ENCODE measurements around the gene LPAR1. TPM values are rescaled to one million over a fixed set of nuclear protein-coding genes. Genes with fewer than 3 reads are reported as not detected.

LPAR1 gene
- total and polyA plus RNA-seq, 10 of the 15 experiments (the other 5 are each of a cell fraction or from before 2014, with no cell fraction given) = 3.3 to 12.9 (median 8.4) TPM

DNA sequence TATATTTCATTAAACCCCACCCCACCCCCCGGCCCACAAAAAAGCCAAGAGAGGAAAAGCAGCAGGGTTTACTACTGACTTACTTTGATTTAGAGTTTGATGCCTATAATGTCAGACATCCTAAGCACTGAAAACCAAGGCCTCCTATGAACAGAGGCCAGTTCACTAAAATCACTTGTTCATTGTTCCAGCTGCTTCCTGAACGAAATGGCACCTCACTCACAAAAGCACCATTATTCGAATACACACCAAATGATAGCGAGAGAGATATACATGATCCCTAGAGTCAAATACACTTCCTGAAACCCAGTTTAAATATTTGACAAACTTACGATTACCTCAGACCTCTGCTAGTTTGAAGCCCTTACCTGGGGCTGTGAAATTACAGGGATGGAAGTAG is 66.6 kb downstream of the LPAR1 start:
- no peak for ATAC-seq
- DNase-seq (ENCODE audit: low read depth, low spot score) = no peak
- RAD21 ChIA-PET (ENCODE audit: unreplicated experiment) = no interaction called here
- Histone ChIP-seq H3K4me2 (ENCODE audit: control insufficient read depth, insufficient read depth) (no peak overlapping the region), H2AFZ (ENCODE audit: control insufficient read depth, low read depth, low read length) (no peak overlapping the region), H3K9ac (ENCODE audit: control insufficient read depth, insufficient read depth, low read length) (no peak overlapping the region), H3K9me3 (replicated peaks; ENCODE audit: control insufficient read depth, insufficient read depth, low read length) (no peaks in the 10 kb centered on the region), H3K4me3 (no peak overlapping the region), H3K27ac (ENCODE audit: control insufficient read depth, insufficient read depth) (no peak overlapping the region), H4K20me1 (ENCODE audit: control insufficient read depth, insufficient read depth) (no peaks in the 10 kb centered on the region), H3K4me1 (ENCODE audit: control insufficient read depth, insufficient read depth, low read length) (no peaks in the 10 kb centered on the region), H3K36me3 (ENCODE audit: control insufficient read depth in 2 of 2, insufficient read depth in 2 of 2, low read length in 1 of 2) (no peaks in the 10 kb centered on the region), H3K27me3 (replicated peaks in 1 of 2; ENCODE audit: control insufficient read depth in 2 of 2, insufficient read depth in 2 of 2, low read length in 1 of 2) (no peaks in the 10 kb centered on the region), H3K79me2 (ENCODE audit: control insufficient read depth, insufficient read depth, low read length) (no peaks in the 10 kb centered on the region)
- POLR2A ChIA-PET = interaction anchor here (1.0 kb wide), 1 partner anchor 59 kb away, joined by 3 read pairs; no protein-coding TSS in a partner anchor
- in situ Hi-C loops (cut with MboI) = no loop called here
- whole genome bisulfite sequencing (ENCODE audit: insufficient coverage, insufficient replicate concordance, low lambda C conversion rate, missing lambda C conversion rate) = 50% methylated on average over 5 of the region's 5 CpGs
- BruUV-seq (replicated peaks) = no TSS peak
- intact Hi-C loops (cut with micrococcal nuclease; ENCODE audit: unreplicated experiment) = no loop called here
- SMC1A ChIA-PET (ENCODE audit: uncharacterized antibody, unreplicated experiment) = interaction anchor here (0.7 to 9.3 kb wide), 10 partner anchors 8 to 64 kb away, joined by 3 to 97 read pairs (median 6); no protein-coding TSS in a partner anchor
- CTCF ChIA-PET = interaction anchor here (1.2 kb wide), 1 partner anchor 28 kb away, joined by 3 read pairs; no protein-coding TSS in a partner anchor
- no peak for TF ChIP-seq NFIC (IDR thresholded peaks at IDR 0.05; ENCODE audit: low read depth, low read length)
- no peak for TF ChIP-seq SMAD1 (IDR thresholded peaks at IDR 0.05; ENCODE audit: low read depth, partially characterized antibody)
- no peak for TF ChIP-seq RCOR1 (conservative IDR thresholded peaks at IDR 0.05; ENCODE audit: low read depth, low read length)
- TF ChIP-seq CBX5 (IDR thresholded peaks at IDR 0.05; ENCODE audit: low read depth) = no peak
- TF ChIP-seq, protein P1, sequence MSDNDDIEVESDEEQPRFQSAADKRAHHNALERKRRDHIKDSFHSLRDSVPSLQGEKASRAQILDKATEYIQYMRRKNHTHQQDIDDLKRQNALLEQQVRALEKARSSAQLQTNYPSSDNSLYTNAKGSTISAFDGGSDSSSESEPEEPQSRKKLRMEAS (IDR thresholded peaks at IDR 0.05; ENCODE audit: low read depth, low read length) = no peak
- TF ChIP-seq, protein P2, sequence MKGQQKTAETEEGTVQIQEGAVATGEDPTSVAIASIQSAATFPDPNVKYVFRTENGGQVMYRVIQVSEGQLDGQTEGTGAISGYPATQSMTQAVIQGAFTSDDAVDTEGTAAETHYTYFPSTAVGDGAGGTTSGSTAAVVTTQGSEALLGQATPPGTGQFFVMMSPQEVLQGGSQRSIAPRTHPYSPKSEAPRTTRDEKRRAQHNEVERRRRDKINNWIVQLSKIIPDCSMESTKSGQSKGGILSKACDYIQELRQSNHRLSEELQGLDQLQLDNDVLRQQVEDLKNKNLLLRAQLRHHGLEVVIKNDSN (IDR thresholded peaks at IDR 0.05; ENCODE audit: borderline replicate concordance, extremely low read length, insufficient read depth, low read depth, low read length) = no peak
- TF ChIP-seq SMARCA5 (IDR thresholded peaks at IDR 0.05) = no peak
- TF ChIP-seq SP1 (IDR thresholded peaks at IDR 0.05; ENCODE audit: low read depth, low read length) = no peak
- TF ChIP-seq, protein P3, sequence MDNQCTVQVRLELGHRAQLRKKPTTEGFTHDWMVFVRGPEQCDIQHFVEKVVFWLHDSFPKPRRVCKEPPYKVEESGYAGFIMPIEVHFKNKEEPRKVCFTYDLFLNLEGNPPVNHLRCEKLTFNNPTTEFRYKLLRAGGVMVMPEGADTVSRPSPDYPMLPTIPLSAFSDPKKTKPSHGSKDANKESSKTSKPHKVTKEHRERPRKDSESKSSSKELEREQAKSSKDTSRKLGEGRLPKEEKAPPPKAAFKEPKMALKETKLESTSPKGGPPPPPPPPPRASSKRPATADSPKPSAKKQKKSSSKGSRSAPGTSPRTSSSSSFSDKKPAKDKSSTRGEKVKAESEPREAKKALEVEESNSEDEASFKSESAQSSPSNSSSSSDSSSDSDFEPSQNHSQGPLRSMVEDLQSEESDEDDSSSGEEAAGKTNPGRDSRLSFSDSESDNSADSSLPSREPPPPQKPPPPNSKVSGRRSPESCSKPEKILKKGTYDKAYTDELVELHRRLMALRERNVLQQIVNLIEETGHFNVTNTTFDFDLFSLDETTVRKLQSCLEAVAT (IDR thresholded peaks at IDR 0.05) = no peak
- no peak for TF ChIP-seq CHD1 (IDR thresholded peaks at IDR 0.05; ENCODE audit: low read depth, low read length)
- no peak for TF ChIP-seq POLR2A (IDR thresholded peaks at IDR 0.05; ENCODE audit: low read depth, low read length)
- TF ChIP-seq TCF3 (IDR thresholded peaks at IDR 0.05; ENCODE audit: borderline replicate concordance, insufficient read depth, low read depth, low read length) = no peak
- no peak for TF ChIP-seq FOXK2 (IDR thresholded peaks at IDR 0.05)
- no peak for TF ChIP-seq RBBP5 (conservative IDR thresholded peaks at IDR 0.05)
- TF ChIP-seq SIN3A (IDR thresholded peaks at IDR 0.05; ENCODE audit: low read depth, low read length) = no peak
- no peak for TF ChIP-seq PAX5 (IDR thresholded peaks at IDR 0.05; ENCODE audit: borderline replicate concordance, low read depth, low read length)
- TF ChIP-seq, protein P4, sequence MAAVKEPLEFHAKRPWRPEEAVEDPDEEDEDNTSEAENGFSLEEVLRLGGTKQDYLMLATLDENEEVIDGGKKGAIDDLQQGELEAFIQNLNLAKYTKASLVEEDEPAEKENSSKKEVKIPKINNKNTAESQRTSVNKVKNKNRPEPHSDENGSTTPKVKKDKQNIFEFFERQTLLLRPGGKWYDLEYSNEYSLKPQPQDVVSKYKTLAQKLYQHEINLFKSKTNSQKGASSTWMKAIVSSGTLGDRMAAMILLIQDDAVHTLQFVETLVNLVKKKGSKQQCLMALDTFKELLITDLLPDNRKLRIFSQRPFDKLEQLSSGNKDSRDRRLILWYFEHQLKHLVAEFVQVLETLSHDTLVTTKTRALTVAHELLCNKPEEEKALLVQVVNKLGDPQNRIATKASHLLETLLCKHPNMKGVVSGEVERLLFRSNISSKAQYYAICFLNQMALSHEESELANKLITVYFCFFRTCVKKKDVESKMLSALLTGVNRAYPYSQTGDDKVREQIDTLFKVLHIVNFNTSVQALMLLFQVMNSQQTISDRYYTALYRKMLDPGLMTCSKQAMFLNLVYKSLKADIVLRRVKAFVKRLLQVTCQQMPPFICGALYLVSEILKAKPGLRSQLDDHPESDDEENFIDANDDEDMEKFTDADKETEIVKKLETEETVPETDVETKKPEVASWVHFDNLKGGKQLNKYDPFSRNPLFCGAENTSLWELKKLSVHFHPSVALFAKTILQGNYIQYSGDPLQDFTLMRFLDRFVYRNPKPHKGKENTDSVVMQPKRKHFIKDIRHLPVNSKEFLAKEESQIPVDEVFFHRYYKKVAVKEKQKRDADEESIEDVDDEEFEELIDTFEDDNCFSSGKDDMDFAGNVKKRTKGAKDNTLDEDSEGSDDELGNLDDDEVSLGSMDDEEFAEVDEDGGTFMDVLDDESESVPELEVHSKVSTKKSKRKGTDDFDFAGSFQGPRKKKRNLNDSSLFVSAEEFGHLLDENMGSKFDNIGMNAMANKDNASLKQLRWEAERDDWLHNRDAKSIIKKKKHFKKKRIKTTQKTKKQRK (IDR thresholded peaks at IDR 0.05; ENCODE audit: low read depth, low read length) = no peak
- no peak for TF ChIP-seq HDAC2 (IDR thresholded peaks at IDR 0.05)
- TF ChIP-seq KLF5 (IDR thresholded peaks at IDR 0.05; ENCODE audit: partially characterized antibody) = no peak
- FAIRE-seq = no peak

Data from GM12878 (cell line).